Skeletal muscle tissue (tissue), 4 donors: ENCODE results near the gene ZNF784. TPM values are rescaled to one million over a fixed set of nuclear protein-coding genes. Genes with fewer than 3 reads are reported as not detected.

Experiments used
- H3K27ac ChIP-seq: one replicate; pipeline ENCODE4 v1.7.0; 2013; ENCODE audit warnings: mild to moderate bottlenecking, low read depth, low read length, inconsistent platforms
- H3K27me3 ChIP-seq, 3 donors: one replicate each; pipeline ENCODE4 v1.7.0; 2013; ENCODE audit warnings: low read length in 3 of 3; ENCODE audit not compliant: control insufficient read depth in 3 of 3, insufficient read depth in 3 of 3
- H3K36me3 ChIP-seq, 3 donors: one replicate each; pipeline ENCODE4 v1.7.0; 2013; ENCODE audit warnings: low read length in 3 of 3; ENCODE audit not compliant: control insufficient read depth in 3 of 3, insufficient read depth in 3 of 3
- H3K4me1 ChIP-seq, 3 donors: one replicate each; pipeline ENCODE4 v1.7.0; 2013; ENCODE audit warnings: low read length in 3 of 3, mild to moderate bottlenecking in 3 of 3; ENCODE audit not compliant: control insufficient read depth in 3 of 3, insufficient read depth in 3 of 3
- H3K4me3 ChIP-seq, 3 donors: one replicate each; pipeline ENCODE4 v1.7.0; 2013; ENCODE audit warnings: low read length in 3 of 3
- H3K9ac ChIP-seq, 3 donors: one replicate each; pipeline ENCODE4 v1.7.0; 2013; ENCODE audit warnings: low read length in 3 of 3, mild to moderate bottlenecking in 3 of 3, moderate library complexity in 2 of 3, low read depth in 1 of 3
- H3K9me3 ChIP-seq, 3 donors: one replicate each; pipeline ENCODE4 v1.7.0; 2013; ENCODE audit warnings: low read length in 3 of 3; ENCODE audit not compliant: control insufficient read depth in 3 of 3
- total RNA-seq: library from RNA; depleted of rRNA; stranded (reverse); fragments of >200 nt; gene quantifications from one replicate; pipeline ENCODE4 v1.2.3, GENCODE V29; 2014
- donor health status: Osteomylitis.

ZNF784 gene
- total RNA-seq, 1 donor from 2014 or later, result 8.9 TPM

GRCh38 chr19:55599468-55599841 is 24.9 kb downstream of the ZNF784 start, which contains the start of gene FIZ1:
Gene FIZ1 (minus strand): TSS chr19:55599517. CDS start chr19:55597865, 1,652 bp downstream.
- H3K27me3 ChIP-seq, result no peaks in the 10 kb centered on the region
- peaks cover 8 to 22% (median 17%) of the 10 kb centered on the region in 3 donors for H3K36me3 ChIP-seq
- H3K4me3 ChIP-seq, result peak within 1 kb of the TSS; percentile 79 to 95 (median 93)
- peaks cover 15 to 21% (median 17%) of the 10 kb centered on the region in 3 donors for H3K4me1 ChIP-seq
- H3K27ac ChIP-seq, result peak within 1 kb of the TSS; percentile 98
- no peaks in the 10 kb centered on the region for H3K9me3 ChIP-seq
- H3K9ac ChIP-seq, result peak within 1 kb of the TSS; percentile 93 to 95 (median 94)

- Histone ChIP-seq H3K9ac (peak overlapping the region; percentile 77 to 95 (median 94)), H3K9me3 (no peaks in the 10 kb centered on the region), H3K27me3 (no peaks in the 10 kb centered on the region), H3K4me3 (peak overlapping the region; percentile 77 to 95 (median 79)), H3K4me1 (peaks cover 14 to 20% (median 17%) of the 10 kb centered on the region in 3 donors), H3K36me3 (peaks cover 8 to 23% (median 18%) of the 10 kb centered on the region in 3 donors), H3K27ac (peak overlapping the region; percentile 98)
These were observed 25.5 kb downstream of the ZNF784 start for GRCh38 chr19:55598719-55599467.

- Histone ChIP-seq H3K27me3 (no peaks in the 10 kb centered on the region), H3K27ac (peak overlapping the region; percentile 98), H3K4me3 (no peak overlapping the region), H3K9ac (no peak overlapping the region), H3K9me3 (no peaks in the 10 kb centered on the region), H3K36me3 (peaks cover 10 to 28% (median 19%) of the 10 kb centered on the region in 3 donors), H3K4me1 (peaks cover 14 to 20% (median 17%) of the 10 kb centered on the region in 3 donors)
These were observed 26.3 kb downstream of the ZNF784 start for GRCh38 chr19:55598034-55598433.

- Histone ChIP-seq H3K9ac (no peak overlapping the region), H3K27me3 (no peaks in the 10 kb centered on the region), H3K9me3 (no peaks in the 10 kb centered on the region), H3K4me1 (peaks cover 14 to 20% (median 17%) of the 10 kb centered on the region in 3 donors), H3K27ac (no peak overlapping the region), H3K36me3 (peaks cover 10 to 28% (median 19%) of the 10 kb centered on the region in 3 donors), H3K4me3 (no peak overlapping the region)
These were observed 26.9 kb downstream of the ZNF784 start for GRCh38 chr19:55597501-55597921.

- Histone ChIP-seq H3K4me1 (peaks cover 12 to 19% (median 15%) of the 10 kb centered on the region in 3 donors), H3K9ac (peak overlapping the region in 1 of 3 donors; percentile 16), H3K9me3 (no peaks in the 10 kb centered on the region), H3K27me3 (no peaks in the 10 kb centered on the region), H3K27ac (no peak overlapping the region), H3K36me3 (peaks cover 18 to 31% (median 24%) of the 10 kb centered on the region in 3 donors), H3K4me3 (no peak overlapping the region)
These were observed 28.1 kb downstream of the ZNF784 start for GRCh38 chr19:55596304-55596703.

- Histone ChIP-seq H3K4me1 (peaks cover 5 to 11% (median 8%) of the 10 kb centered on the region in 3 donors), H3K36me3 (peaks cover 18 to 32% (median 24%) of the 10 kb centered on the region in 3 donors), H3K27ac (no peak overlapping the region), H3K9ac (no peak overlapping the region), H3K4me3 (peak overlapping the region in 1 of 3 donors; percentile 13), H3K27me3 (no peaks in the 10 kb centered on the region), H3K9me3 (no peaks in the 10 kb centered on the region)
These were observed 29.3 kb downstream of the ZNF784 start for GRCh38 chr19:55594996-55595545.

- Histone ChIP-seq H3K9me3 (no peaks in the 10 kb centered on the region), H3K4me1 (peaks cover 0 to 11% (median 4%) of the 10 kb centered on the region in 3 donors), H3K27ac (no peak overlapping the region), H3K36me3 (peaks cover 18 to 32% (median 24%) of the 10 kb centered on the region in 3 donors), H3K27me3 (no peaks in the 10 kb centered on the region), H3K4me3 (no peak overlapping the region), H3K9ac (no peak overlapping the region)
These were observed 31.1 kb downstream of the ZNF784 start for GRCh38 chr19:55593096-55593772.

GRCh38 chr19:55592391-55593090 is 31.8 kb downstream of the ZNF784 start:
- H3K27ac ChIP-seq, result no peak overlapping the region
- H3K36me3 ChIP-seq, result peaks cover 18 to 32% (median 24%) of the 10 kb centered on the region in 3 donors
- H3K9me3 ChIP-seq, result no peaks in the 10 kb centered on the region
- H3K27me3 ChIP-seq, result no peaks in the 10 kb centered on the region
- no peak overlapping the region for H3K9ac ChIP-seq
- H3K4me1 ChIP-seq, result peaks cover 0 to 11% (median under 1%) of the 10 kb centered on the region in 3 donors
- no peak overlapping the region for H3K4me3 ChIP-seq

- Histone ChIP-seq H3K36me3 (peaks cover 18 to 30% (median 21%) of the 10 kb centered on the region in 3 donors), H3K9me3 (no peaks in the 10 kb centered on the region), H3K27ac (no peak overlapping the region), H3K9ac (no peak overlapping the region), H3K4me3 (no peak overlapping the region), H3K4me1 (peaks cover 9 to 20% (median 10%) of the 10 kb centered on the region in 3 donors), H3K27me3 (peaks cover 0 to 5% (median 4%) of the 10 kb centered on the region in 3 donors)
These were observed 32.8 kb downstream of the ZNF784 start for GRCh38 chr19:55591555-55591954.
